ENCODE measurements around the gene INPP5D.
A peak's percentile ranks its signal among the peaks of the same experiment; 100 is the strongest.
"Not testable (repeated sequence)": the region's sequence is repeated elsewhere in the genome, so short reads cannot be mapped to it uniquely, and the experiment has no call there.

INPP5D gene

DNA sequence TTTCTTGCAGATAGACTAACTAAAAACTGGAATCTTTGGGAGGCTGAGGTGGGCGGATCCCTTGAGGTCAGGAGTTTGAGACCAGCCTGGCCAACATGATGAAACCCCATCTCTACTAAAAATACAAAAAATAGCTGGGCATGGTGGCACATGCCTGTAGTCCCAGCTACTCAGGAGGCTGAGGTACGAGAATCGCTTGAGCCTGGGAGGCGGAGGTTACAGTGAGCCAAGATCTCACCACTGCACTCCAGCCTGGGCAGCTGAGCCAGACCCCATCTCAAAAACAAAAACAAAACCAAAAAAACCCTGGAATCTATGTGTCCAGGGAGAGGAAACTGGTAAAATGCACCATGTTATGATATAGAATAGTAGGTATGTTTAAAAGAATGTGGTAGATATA, 7.6 kb upstream of the INPP5D start:
- DNase-seq, result not testable (repeated sequence)

GRCh38 chr2:233053928-233054784, 6.0 kb upstream of the INPP5D start:
- peak in 23 of 58 donors; percentile 11 to 70 (median 31) for DNase-seq

DNA sequence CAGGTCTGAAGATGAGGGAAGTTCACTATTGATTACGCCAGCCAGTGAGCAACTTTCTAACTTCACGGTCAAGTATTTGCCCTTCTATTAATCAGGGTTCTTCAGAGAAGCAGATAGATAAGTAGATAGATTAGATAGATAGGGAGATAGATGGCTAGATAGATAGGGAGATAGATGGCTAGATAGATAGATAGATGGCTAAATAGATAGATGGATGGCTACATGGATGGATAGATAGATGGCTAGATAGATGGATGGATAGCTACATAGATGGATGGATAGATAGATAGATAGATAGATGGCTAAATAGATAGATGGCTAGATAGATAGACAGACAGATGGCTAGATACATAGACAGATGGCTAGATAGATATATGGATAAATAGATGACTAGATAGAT, 4.8 kb upstream of the INPP5D start:
- DNase-seq, result no peak

DNA sequence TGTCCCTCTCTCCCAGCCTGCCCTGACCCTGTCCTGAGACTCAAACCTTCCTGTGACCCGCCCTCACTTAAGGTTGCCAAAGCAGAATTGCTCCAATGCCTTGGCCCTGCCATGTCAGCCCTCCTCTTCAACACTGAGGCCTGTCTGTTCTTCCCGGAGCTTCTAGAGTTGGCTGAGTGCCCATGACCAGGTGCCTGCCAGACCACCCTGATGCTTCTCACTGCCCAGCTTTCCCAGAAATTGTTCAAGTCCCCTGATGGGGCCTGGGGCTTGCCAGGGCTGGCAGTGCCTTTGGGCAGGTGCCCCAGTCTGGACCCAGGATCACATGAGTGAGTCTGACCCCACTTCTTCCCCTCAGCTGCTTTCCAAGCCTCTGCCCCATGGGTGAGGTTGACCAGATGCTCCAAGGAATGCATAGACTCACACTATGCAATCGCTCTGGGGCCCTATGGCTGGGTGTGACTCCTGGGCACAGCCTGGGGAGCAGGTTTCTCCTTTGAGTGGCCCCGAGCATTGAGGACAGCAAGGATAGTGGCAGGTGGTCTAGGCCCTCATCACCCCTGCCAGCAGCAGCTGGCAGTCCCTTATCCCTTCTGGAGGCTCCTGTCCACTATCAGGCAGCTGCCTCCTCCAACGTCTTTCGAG, 3.1 kb upstream of the INPP5D start:
- no peak for DNase-seq

DNA sequence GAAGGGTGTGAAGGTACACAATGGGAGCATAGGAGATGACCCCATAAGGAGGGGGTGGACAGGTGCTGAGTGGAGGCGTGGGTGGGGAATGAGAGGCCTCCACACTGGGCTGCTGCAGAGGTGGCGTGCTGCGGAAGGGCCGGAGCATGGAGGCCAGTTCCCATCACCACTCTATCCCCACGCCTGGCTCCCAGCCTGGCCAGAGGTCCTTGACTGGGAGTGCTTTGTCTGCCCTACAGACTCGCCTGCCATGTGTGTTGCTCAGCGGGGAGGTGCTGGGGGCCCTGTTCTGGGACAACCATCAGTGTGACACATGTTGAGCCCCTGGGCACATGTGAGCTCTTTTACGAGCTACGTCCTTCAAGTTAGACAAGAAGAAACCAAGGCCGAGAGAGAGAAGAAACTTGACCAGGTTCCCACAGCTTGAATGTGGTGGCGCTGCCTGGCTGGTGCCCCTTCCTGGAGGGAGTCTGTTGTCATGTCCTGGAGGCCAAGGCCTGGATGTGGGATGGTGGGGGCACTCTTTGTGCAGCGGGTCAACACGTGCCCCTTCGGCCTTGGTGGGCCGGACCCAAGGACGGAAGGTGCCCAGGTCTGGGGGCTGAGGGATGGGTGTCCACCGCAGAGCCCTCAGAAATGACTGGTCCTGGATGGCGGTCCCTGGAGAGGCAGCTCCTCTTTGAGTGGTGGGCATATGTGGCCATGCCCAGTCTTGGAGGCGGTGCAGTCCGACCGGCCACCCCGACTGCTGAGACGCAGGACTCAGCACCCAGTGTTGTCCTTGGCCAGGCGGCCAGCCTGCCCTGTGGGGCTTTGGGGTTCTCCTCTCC, 1.2 kb upstream of the INPP5D start:
- no peak for DNase-seq

DNA sequence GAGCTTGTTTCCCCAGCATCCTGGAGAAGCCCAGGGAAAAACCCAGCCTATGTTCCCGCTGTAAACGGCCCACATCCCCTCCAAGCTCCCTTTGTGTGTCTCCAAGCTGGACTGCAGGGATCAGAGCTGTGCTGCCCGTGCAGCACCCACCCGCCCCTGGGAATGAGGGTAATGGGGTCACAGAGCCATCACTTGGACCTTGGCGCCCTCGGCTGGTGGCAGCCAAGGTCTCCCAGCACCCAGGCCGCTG, 670 bp upstream of the INPP5D start:
- DNase-seq, result no peak

DNA sequence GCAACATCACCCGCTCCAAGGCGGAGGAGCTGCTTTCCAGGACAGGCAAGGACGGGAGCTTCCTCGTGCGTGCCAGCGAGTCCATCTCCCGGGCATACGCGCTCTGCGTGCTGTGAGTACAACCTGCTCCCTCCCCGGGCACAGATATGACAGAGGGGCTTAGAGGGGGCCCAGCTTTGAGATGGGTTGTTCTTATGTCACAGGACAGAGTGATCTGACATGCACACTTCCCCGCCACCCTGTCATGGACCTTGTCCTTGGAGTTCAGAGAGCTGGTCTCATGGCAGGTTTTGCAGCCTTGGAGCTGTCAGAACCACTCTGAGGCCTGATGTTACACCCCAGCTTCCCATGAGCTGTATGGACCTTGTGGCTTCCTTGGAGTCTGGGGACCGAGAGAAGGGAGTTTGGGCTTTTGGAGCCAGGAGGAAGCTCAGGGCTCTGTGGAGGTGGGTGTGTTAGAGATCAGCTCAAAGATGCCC, 398 bp downstream of the INPP5D start:
- DNase-seq, result no peak

GRCh38 chr2:233060980-233061590, 943 bp downstream of the INPP5D start:
- DNase-seq, result no peak

- peak in 4 of 58 donors; percentile 19 to 55 (median 30) for DNase-seq
Observed at GRCh38 chr2:233061591-233062450, 1.7 kb downstream of the INPP5D start.

- DNase-seq, result no peak
Observed at GRCh38 chr2:233062451-233062850, 2.3 kb downstream of the INPP5D start.

DNA sequence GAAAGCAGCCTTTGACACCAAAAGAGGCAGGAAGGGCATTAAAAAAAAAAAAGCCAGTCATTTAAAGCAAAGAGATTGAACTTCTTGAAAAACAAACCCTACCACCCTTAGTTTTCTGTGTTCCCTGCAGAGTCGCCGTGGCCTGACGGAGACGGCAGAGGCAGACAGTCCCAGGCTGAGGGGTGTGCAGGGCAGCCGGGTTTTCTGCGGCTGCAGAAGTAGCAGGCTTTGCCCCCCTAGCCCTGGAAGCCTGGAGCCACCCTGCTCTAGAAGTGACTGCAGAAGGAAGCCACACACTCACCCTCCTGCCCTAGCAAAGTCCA, 2.8 kb downstream of the INPP5D start:
- no peak for DNase-seq

GRCh38 chr2:233063269-233063975, 3.3 kb downstream of the INPP5D start:
- no peak for DNase-seq

DNA sequence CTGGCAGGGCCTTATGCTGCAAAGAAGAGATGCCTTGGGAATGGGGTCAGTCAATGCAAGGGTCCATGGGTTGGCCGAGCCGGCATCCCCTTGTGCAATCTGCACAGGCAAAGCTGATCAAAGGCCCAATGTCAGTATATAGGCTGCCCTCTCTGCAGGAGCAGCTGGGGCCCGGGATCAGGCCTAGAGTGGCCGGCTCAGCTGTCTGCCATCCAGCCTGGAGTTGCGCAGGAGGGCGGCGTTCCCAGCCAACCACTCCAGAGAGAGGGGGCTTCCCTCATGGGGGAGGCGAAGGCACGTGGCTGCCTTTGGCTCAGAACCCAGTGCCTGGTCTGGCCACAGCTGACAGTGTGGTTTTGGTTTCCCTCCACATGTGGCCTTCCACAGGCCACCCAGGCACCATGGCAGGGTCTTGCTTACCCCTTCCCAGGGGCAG, 3.9 kb downstream of the INPP5D start:
- no peak for DNase-seq

- no peak for DNase-seq
Observed at GRCh38 chr2:233064530-233065199, 4.5 kb downstream of the INPP5D start.

DNA sequence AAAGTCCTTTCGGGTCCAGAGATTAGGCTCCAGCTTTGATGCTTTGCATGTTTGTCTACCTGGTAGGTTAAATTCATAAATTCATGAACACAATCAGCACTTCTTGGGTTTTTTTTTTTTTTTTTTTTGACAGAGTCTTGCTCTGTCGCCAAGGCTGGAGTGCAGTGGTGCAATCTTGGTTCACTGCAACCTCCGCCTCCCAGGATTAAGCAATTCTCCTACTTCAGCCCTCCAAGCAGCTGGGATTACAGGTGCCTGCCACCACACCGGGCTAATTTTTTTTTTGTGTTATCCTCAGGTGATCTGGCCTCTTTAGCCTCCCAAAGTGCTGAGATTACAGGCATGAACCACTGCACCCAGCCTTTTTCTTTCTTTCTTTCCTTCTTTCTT, 5.1 kb downstream of the INPP5D start:
- not testable (repeated sequence) for DNase-seq

GRCh38 chr2:233065954-233066470, 5.9 kb downstream of the INPP5D start:
- DNase-seq, result no peak

DNA sequence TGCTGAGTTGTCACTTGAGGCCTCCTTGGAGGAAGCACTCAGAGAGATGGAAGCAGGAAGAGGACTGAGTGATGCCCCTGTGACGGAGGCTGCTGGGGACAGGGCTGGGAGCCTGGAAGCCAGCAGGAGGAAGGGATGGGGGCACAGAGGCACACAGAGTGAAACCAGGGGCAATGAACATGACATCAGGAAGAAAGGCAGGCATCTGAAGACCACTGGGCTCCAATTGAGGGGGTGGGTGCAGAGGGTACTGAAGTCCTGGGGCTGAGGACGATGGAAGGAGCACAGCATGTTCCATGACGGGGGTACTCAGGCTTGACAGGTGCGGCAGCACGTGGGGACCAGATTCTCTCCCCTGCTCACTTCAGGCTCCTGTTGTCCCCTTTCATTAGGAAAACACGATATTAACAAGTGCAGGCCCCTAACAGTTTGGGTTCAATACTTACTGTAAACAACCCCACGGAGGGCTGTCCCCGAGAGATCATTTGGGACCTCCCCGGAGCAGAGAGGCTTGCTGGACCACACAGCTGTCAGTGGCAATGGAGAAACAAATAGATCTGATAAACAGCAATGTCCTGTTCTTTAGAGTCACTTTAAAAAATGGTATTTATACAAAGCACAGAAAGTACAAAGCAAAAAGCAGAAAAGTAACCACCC, 8.7 kb downstream of the INPP5D start:
- DNase-seq, result no peak

DNA sequence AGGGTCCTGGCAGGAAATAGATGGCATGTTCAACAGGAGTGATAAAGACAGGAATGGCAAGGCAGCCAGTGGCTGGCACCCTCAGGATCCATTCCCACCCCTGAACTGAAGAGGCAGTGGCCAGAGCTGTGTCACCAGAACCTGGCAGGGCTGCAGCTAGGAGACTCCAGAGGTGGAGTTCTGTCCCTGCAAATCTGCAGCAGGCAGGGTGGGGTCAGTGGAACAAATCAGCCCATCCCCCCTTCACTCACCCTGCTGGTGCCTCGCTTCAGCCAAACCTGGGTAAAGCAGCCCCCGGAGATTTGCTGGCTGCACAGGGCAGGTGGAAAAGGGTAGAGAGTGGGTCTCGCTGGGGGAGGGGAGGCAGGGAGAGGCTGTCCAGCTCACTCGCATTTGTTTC, 12.7 kb downstream of the INPP5D start:
- DNase-seq, result no peak

DNA sequence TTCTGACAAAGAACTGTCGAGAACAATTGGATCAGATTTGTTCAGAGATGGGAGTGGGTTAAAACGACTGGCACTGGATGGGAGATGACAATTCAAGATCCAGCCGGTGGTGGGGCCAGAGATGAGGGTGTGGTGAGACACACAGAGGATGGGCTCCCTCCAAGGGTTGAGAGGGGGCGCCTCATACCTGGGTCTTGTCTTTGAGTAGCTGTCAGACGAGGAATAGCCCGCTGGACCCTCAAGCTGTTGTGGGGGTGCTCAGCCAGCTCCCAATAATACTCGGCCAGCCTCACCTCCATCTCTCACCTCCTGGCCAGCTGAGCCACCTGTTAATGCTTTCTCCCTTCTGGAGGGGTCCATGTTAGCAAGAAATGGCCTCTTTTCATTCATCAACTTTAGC, 14.0 kb downstream of the INPP5D start:
- no peak for DNase-seq

Measured in anterior cingulate cortex (tissue), 58 donors.